T-helper 1 cell (primary cell): Measurements from ENCODE around the gene BABAM2.
A peak's percentile ranks its signal among the peaks of the same experiment; 100 is the strongest.
"Not testable (repeated sequence)": the region's sequence is repeated elsewhere in the genome, so short reads cannot be mapped to it uniquely, and the experiment has no call there.

Experiments used
- DNase-seq, 5 donors: peaks; one replicate each; pipeline ENCODE4 v3.0.0-alpha.2; 2012 to 2020

The BABAM2 gene

GRCh38 chr2:28366149-28366495 lies 475.6 kb downstream of the BABAM2 start:
- no peak for DNase-seq

- DNase-seq: peak; percentile 29 to 88 (median 52)
Measured at GRCh38 chr2:28366496-28367282, 476.2 kb downstream of the BABAM2 start.

GRCh38 chr2:28367667-28368356 lies 477.3 kb downstream of the BABAM2 start:
- no peak for DNase-seq

GRCh38 chr2:28368357-28368798 lies 477.8 kb downstream of the BABAM2 start:
- DNase-seq: no peak

- no peak for DNase-seq
Measured at GRCh38 chr2:28369358-28369757, 478.8 kb downstream of the BABAM2 start.

- DNase-seq: no peak
Measured at GRCh38 chr2:28370354-28370753, 479.8 kb downstream of the BABAM2 start.

GRCh38 chr2:28371728-28372127 lies 481.2 kb downstream of the BABAM2 start:
- not testable (repeated sequence) for DNase-seq

GRCh38 chr2:28373854-28374253 lies 483.3 kb downstream of the BABAM2 start:
- no peak for DNase-seq

GRCh38 chr2:28374331-28374730 lies 483.8 kb downstream of the BABAM2 start:
- no peak for DNase-seq

GRCh38 chr2:28375236-28375635 lies 484.7 kb downstream of the BABAM2 start:
- DNase-seq: no peak

GRCh38 chr2:28375742-28376631 lies 485.5 kb downstream of the BABAM2 start:
- DNase-seq: no peak

- no peak for DNase-seq
Measured at GRCh38 chr2:28377195-28377816, 486.8 kb downstream of the BABAM2 start.

GRCh38 chr2:28377984-28378678 lies 487.6 kb downstream of the BABAM2 start:
- DNase-seq: no peak

GRCh38 chr2:28378679-28379584 lies 488.4 kb downstream of the BABAM2 start:
- no peak for DNase-seq

- no peak for DNase-seq
Measured at GRCh38 chr2:28380219-28380618, 489.7 kb downstream of the BABAM2 start.

GRCh38 chr2:28381225-28382180 lies 491.0 kb downstream of the BABAM2 start:
- no peak for DNase-seq

GRCh38 chr2:28382755-28383154 lies 492.2 kb downstream of the BABAM2 start:
- DNase-seq: no peak

GRCh38 chr2:28387082-28387960 lies 496.8 kb downstream of the BABAM2 start:
- DNase-seq: no peak
